ENCODE results near the gene RAD51B. TPM values are rescaled to one million over a fixed set of nuclear protein-coding genes. Genes with fewer than 3 reads are reported as not detected.

The RAD51B gene
- polyA plus RNA-seq, 3 donors: 3.6 to 11.6 (median 9.4) TPM

GRCh38 chr14:68468437-68469207 is 649.0 kb downstream of the RAD51B start:
- Mint-ChIP-seq H3K36me3 (peaks cover 0 to 8% of the 10 kb centered on the region in 2 donors), H3K4me3 (no peak overlapping the region), H3K27me3 (ENCODE audit: low read depth in 3 of 3) (peaks cover 0 to 1% (median 0%) of the 10 kb centered on the region in 3 donors), H3K9me3 (no peaks in the 10 kb centered on the region), H3K27ac (no peak overlapping the region), H3K4me1 (peaks cover 64% of the 10 kb centered on the region)
- Histone ChIP-seq H3K27me3 (ENCODE audit: control insufficient read depth in 2 of 2, insufficient read depth in 2 of 2, low read length in 2 of 2) (no peaks in the 10 kb centered on the region), H3K36me3 (replicated peaks in 1 of 2; ENCODE audit: control insufficient read depth in 1 of 2, insufficient read depth in 2 of 2, low read length in 2 of 2) (no peaks in the 10 kb centered on the region), H4K20me1 (ENCODE audit: insufficient read depth, low read length) (no peaks in the 10 kb centered on the region), H3K79me2 (ENCODE audit: insufficient read depth, low read length) (no peaks in the 10 kb centered on the region), H3K27ac (ENCODE audit: low read depth in 1 of 2, low read length in 2 of 2) (no peak overlapping the region), H3K4me3 (replicated peaks in 1 of 3; ENCODE audit: low read depth in 2 of 3, low read length in 3 of 3) (no peak overlapping the region), H3K4me1 (ENCODE audit: control insufficient read depth in 1 of 2, insufficient read depth in 2 of 2, low read length in 2 of 2) (peaks cover 43 to 44% of the 10 kb centered on the region in 2 donors), H3K9ac (ENCODE audit: insufficient read depth, low read length, poor library complexity, severe bottlenecking) (no peak overlapping the region), H2AFZ (ENCODE audit: insufficient read depth, low read depth, low read length, poor library complexity, severe bottlenecking) (no peak overlapping the region), H3K4me2 (replicated peaks; ENCODE audit: extremely low read depth, low read length, poor library complexity, severe bottlenecking) (no peak overlapping the region), H3K9me3 (replicated peaks in 1 of 2; ENCODE audit: control insufficient read depth in 1 of 2, insufficient read depth in 1 of 2, low read length in 2 of 2) (no peaks in the 10 kb centered on the region)
- DNase-seq: peak in 1 of 3 donors; percentile 15
- 88% methylated on average over 3 of the region's 5 CpGs for WGBS (ENCODE audit: insufficient coverage)
- TF ChIP-seq CTCF (IDR thresholded peaks at IDR 0.05): no peak
- intact Hi-C loops (cut with micrococcal nuclease): no loop called here

GRCh38 chr14:68469208-68469713 is 649.7 kb downstream of the RAD51B start:
- intact Hi-C loops (cut with micrococcal nuclease): no loop called here
- Mint-ChIP-seq H3K4me1 (peaks cover 68% of the 10 kb centered on the region), H3K27ac (no peak overlapping the region)

More at GRCh38 chr14:68469208-68469713, 649.7 kb downstream of the RAD51B start:
- Histone ChIP-seq H3K27ac (ENCODE audit: low read depth in 1 of 2, low read length in 2 of 2) (no peak overlapping the region), H3K9ac (ENCODE audit: insufficient read depth, low read length, poor library complexity, severe bottlenecking) (no peak overlapping the region), H4K20me1 (ENCODE audit: insufficient read depth, low read length) (no peaks in the 10 kb centered on the region), H2AFZ (ENCODE audit: insufficient read depth, low read depth, low read length, poor library complexity, severe bottlenecking) (no peak overlapping the region), H3K4me1 (ENCODE audit: control insufficient read depth in 1 of 2, insufficient read depth in 2 of 2, low read length in 2 of 2) (peaks cover 47 to 48% of the 10 kb centered on the region in 2 donors), H3K36me3 (replicated peaks in 1 of 2; ENCODE audit: control insufficient read depth in 1 of 2, insufficient read depth in 2 of 2, low read length in 2 of 2) (no peaks in the 10 kb centered on the region), H3K27me3 (ENCODE audit: control insufficient read depth in 2 of 2, insufficient read depth in 2 of 2, low read length in 2 of 2) (no peaks in the 10 kb centered on the region), H3K79me2 (ENCODE audit: insufficient read depth, low read length) (no peaks in the 10 kb centered on the region), H3K4me2 (replicated peaks; ENCODE audit: extremely low read depth, low read length, poor library complexity, severe bottlenecking) (no peak overlapping the region), H3K9me3 (replicated peaks in 1 of 2; ENCODE audit: control insufficient read depth in 1 of 2, insufficient read depth in 1 of 2, low read length in 2 of 2) (no peaks in the 10 kb centered on the region), H3K4me3 (replicated peaks in 1 of 3; ENCODE audit: low read depth in 2 of 3, low read length in 3 of 3) (no peak overlapping the region)
- Mint-ChIP-seq H3K4me3 (no peak overlapping the region), H3K27me3 (ENCODE audit: low read depth in 3 of 3) (peaks cover 0 to 1% (median 0%) of the 10 kb centered on the region in 3 donors), H3K9me3 (peaks cover 0 to 5% (median 0%) of the 10 kb centered on the region in 7 donors), H3K36me3 (peaks cover 0 to 12% of the 10 kb centered on the region in 2 donors)
- WGBS (ENCODE audit: insufficient coverage): no CpG with 5 or more reads among the region's 5 CpGs
- TF ChIP-seq CTCF (IDR thresholded peaks at IDR 0.05): no peak
- DNase-seq: no peak
